Measurements from ENCODE around the gene MAP3K14.
A peak's percentile ranks its signal among the peaks of the same experiment; 100 is the strongest.

MAP3K14 gene

DNA sequence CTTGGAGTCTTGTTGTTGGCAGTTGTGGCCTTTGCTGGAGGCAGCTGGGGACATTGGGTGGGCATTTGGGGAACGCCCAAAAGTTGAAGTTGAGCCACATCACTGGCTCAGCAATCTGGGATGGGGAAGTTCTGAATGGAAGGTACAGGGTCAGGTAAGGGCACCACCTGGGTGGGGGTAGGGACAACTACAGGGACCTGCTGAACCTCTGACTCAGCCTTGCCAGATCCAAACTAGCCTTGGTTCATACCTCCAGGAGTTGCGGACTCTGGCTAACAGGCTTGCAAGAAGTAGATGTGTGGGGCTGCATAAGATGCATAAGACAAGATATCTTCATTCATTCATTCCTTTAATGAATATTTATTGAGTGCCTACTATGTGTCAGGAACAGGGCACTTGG is 79.1 kb downstream of the MAP3K14 start:
- DNase-seq (ENCODE audit: insufficient read length, low spot score) = no peak
- FAIRE-seq = no peak
- TF ChIP-seq, protein P1, sequence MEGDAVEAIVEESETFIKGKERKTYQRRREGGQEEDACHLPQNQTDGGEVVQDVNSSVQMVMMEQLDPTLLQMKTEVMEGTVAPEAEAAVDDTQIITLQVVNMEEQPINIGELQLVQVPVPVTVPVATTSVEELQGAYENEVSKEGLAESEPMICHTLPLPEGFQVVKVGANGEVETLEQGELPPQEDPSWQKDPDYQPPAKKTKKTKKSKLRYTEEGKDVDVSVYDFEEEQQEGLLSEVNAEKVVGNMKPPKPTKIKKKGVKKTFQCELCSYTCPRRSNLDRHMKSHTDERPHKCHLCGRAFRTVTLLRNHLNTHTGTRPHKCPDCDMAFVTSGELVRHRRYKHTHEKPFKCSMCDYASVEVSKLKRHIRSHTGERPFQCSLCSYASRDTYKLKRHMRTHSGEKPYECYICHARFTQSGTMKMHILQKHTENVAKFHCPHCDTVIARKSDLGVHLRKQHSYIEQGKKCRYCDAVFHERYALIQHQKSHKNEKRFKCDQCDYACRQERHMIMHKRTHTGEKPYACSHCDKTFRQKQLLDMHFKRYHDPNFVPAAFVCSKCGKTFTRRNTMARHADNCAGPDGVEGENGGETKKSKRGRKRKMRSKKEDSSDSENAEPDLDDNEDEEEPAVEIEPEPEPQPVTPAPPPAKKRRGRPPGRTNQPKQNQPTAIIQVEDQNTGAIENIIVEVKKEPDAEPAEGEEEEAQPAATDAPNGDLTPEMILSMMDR (IDR thresholded peaks at IDR 0.05; ENCODE audit: insufficient read depth, missing control alignments) = no peak

DNA sequence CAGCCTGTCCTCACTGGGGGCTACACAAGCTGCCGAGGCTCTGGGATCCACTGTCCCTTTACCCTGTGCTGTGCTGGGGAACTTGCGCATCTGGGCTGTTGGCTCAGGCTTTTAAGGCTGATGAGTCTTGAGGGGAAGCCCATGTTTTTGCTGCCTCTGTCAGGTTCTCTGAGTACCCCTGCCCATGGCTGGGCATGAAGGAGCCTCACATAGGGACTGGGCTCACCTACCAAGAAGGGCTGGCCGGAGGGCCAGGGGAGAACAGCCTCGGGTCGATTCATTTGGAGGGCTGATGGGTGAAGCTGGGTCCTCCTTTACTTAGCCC is 80.6 kb downstream of the MAP3K14 start:
- FAIRE-seq (no peak), DNase-seq (ENCODE audit: insufficient read length, low spot score) (no peak)
- TF ChIP-seq, protein P1 (IDR thresholded peaks at IDR 0.05; ENCODE audit: insufficient read depth, missing control alignments) = no peak

DNA sequence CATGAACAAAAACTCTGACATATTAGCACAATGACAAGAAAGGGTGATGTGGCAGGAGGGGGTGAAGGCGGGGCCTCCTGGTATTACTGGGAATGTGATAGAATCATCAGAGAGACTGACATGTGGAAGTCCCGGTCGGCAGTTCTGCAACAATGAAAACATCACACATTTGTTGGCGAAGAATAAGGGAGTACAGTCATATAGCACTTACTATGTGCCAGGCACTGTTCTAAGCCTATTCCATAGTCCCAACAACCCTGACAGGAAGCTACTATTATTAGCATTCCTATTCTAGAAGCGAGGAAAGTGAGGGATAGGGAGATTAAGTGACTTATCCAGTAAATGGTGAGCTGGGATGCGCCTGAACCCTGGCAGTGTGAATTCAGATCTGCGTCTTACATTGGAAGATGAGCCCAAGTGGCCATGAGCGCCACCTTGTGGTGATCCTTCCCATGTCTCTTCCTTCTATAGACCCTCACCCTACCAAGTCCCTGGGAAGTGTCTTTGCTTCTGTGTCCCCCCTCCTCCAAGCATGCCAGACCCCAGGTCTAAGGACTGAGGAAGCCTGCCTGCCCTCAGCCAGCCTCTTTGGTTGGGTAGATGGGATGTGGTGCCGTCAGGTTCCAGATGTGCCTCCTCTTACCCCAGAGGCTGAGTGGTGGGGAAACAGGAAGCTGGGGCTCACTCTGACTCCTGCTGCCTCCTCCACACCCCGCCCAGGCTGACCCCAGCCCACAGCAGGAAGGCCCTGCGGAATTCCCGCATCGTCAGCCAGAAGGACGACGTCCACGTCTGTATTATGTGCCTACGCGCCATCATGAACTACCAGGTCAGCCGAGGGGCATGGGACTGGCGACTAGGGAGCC is 81.2 kb downstream of the MAP3K14 start:
- peak; percentile 92 for DNase-seq (ENCODE audit: insufficient read length, low spot score)

DNA sequence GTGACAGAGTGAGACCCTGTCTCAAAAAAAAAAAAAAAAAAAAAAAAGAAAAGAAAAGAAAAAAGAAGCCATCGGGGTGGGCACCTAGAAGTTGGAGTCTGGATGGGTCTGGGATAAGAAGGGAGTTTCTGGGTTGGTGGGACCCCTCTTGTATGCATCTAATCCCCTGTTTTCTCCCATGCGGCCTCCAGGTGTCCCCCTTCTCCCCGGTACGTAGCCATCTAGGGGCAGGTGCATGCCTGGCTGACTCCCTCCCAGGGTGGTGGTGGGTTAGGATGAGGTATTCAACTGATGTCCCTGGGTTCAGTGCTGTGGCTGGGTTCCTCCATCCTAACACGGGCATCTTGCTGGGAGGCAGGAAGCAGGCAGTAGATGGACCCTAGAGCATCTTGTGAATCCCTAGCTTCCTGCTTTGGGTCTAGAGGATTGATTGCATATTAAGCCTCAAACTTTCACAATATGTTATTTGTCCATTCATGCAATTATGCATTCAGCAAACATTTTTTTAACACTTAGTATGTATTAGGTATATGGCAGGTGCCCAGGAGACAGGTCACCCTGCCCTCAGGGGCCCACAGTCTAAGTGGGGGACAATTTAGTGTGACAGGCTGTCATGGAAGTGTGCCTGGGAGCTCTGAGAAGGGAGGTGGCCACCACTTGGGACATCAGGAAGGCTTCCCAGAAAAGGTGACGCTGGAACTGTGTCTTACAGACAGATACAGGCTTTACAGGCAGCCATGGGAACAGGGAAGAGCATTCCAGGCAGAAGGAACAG is 82.0 kb downstream of the MAP3K14 start:
- DNase-seq (ENCODE audit: insufficient read length, low spot score) = no peak
- TF ChIP-seq, protein P1 (IDR thresholded peaks at IDR 0.05; ENCODE audit: insufficient read depth, missing control alignments) = peak; percentile 50
- FAIRE-seq = no peak

More for the DNA sequence above, 81.2 kb downstream of the MAP3K14 start:
- FAIRE-seq = no peak
- TF ChIP-seq, protein P1 (IDR thresholded peaks at IDR 0.05; ENCODE audit: insufficient read depth, missing control alignments) = peak; percentile 98

DNA sequence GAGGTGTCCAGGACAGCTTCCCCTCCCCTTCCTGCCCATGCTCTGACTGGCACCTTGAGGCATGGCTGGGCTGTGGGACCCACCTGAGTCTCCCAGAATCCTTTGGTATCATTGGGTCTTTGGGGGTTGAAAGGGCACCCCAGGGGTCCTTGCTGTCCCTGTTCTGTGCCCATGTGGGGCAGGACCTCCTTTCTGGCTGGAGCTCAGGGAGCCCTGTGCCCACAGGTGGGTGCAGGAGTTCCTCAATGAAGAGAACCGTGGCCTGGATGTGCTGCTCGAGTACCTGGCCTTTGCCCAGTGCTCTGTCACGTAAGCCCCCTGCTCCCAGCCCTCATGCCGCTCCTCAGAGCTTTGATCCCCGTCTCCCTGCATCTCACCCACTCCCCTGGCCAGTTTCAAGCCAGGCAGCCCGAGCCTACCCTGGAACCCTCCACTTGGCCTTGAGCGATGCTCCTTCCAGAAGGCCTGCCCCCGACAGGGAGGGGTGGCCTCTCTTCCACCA is 83.3 kb downstream of the MAP3K14 start:
- FAIRE-seq (no peak), DNase-seq (ENCODE audit: insufficient read length, low spot score) (no peak)
- TF ChIP-seq, protein P1 (IDR thresholded peaks at IDR 0.05; ENCODE audit: insufficient read depth, missing control alignments) = no peak

DNA sequence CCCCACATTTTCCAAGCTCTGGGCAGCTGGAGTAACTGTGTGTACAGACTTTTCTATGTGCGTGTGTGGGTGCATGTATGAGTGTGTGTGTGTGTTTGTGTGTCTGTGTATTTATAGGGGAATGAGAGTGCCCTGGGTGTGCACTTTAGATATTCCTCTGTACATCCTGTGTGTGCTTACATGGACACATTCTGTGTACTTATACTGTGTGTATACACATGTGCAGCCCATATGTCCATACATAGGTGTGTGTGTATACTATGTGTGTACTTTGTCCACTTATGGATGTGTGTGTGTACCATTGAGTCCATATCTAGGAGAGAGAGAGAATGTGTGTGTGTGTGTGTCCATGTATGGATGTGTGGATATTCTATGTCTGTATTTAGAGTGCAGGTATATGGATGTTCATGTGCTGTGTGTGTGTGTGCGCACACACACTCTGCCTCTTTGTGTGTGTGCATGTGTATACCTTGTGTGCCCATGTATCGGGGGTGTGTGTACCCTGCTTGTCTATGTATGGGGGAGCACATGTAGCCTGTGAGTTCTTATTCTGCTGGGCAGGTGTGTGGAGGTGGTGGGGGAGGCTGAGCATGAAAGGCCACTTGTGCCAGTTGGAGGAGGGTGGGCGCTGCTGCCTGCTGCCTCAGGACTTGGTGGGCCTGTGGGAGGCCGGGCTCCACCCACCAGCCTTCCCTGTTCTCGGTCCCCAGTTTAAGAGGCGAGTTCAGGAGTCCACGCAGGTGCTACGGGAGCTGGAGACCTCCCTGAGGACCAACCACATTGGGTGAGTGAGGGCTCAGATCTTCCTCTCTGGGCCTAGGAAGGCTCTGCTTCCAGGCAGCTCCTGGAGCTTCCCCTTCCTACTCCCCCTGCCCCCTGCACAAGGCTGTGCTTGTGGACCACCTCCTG is 84.1 kb downstream of the MAP3K14 start:
- DNase-seq (ENCODE audit: insufficient read length, low spot score) (no peak), FAIRE-seq (no peak)
- TF ChIP-seq, protein P1 (IDR thresholded peaks at IDR 0.05; ENCODE audit: insufficient read depth, missing control alignments) = no peak

All from D721Med (cell line).